GM21360 (cell line): Measurements from ENCODE around the gene RHOA.
"Not testable (repeated sequence)": the region's sequence is repeated elsewhere in the genome, so short reads cannot be mapped to it uniquely, and the experiment has no call there.

Experiments used
- ATAC-seq: cut with Tn5 transposase; IDR thresholded peaks from one replicate; pipeline ENCODE4 v1.9.1; 2021; ENCODE audit warnings: mild to moderate bottlenecking, moderate library complexity; ENCODE audit not compliant: unreplicated experiment

RHOA gene

DNA sequence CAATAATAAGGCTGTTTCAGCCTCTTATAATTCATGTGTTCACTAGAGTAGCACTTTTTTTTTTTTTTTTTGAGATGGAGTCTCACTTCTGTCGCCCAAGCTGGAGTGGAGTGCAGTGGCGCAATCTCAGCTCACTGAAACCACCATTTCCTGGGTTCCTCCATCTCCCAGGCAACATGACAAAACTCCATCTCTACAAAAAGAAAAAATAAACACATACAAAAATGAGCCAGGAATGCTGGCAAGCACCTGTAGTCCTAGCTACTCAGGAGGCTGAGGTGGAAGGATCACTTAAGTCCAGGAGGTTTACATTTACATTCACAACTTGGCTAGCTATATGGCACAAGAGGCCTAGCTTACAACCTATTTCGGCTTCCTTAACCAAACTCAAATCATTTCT lies 78.7 kb downstream of the RHOA start:
- ATAC-seq = no peak

DNA sequence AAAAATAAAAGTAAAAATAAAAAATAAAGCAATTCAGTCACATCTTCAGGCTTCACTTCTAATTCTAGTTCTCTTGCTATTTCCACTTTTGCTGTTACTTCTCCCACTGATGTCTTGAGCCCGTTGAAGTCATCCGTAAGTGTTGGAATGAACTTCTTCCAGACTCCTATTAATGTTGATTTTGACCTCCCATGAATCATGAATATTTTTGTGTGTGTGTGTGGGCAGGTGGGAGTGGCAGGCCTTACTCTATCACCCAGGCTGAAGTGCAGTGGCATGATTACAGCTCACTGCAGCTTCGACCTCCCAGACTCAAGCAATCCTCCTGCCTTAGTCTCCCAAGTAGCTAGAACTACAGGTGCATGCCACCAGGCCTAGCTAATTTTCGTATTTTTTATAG lies 82.6 kb downstream of the RHOA start:
- ATAC-seq = no peak

- not testable (repeated sequence) for ATAC-seq
These were observed 83.4 kb downstream of the RHOA start for GRCh38 chr3:49328350-49328749.

DNA sequence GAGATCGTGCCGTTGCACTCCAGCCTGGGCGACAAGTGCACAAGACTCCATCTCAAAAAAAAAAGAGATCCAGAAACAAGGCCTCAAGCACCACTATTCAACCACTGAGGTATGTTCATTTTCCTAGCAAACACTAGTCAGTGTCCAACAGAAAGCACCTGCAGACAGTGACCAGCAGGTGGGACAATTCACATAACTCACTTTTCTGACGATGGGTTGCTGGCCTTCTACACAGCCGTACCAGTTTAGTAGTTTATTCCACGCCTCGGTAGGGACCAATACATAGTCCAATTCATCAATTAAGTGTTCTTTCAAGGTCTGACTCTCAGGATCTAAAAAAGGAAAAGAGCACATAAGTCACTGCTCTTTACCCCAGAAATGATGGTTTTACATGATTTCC lies 84.3 kb downstream of the RHOA start:
- ATAC-seq = no peak

- ATAC-seq = no peak
These were observed 87.0 kb downstream of the RHOA start for GRCh38 chr3:49324768-49325167.

DNA sequence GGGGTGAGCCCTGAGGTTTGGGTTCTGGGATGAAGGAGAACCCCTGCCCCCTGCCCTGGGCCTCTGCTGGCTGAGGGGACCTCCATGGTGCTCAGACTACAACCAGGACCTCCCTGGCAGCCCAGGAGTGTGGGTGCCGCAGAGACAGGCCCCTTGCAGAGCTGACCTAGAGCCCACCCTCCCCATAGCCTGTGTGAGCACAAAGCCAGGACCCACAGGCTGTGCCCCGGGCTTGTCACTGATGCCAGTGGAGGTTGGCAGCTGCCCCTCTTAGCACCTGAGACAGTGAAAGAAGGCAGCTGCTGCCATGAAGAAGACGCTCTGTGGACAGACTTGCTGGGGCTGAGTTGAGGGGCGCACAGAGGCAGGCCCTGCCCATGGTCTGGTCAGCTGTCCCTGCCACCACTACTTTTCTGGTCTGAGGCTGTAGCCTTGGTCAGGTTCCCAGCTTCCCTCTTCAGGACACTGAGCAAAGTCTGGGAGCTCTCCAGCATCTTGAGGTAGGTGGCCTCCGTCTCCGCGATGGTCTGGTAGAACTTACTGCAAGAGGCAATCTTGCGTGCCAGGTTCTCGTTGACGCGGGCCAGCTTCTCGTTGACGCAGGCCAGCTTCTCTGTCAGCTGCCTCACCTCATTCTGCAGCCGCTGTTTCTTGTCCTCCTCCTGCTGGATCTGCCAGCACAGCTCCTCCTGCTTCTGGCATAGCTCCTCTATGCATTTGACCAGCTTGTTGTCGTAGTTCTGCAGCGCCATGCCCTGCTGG lies 94.9 kb downstream of the RHOA start:
- ATAC-seq = no peak

GRCh38 chr3:49313896-49314688 lies 97.7 kb downstream of the RHOA start:
- ATAC-seq = no peak

GRCh38 chr3:49311283-49311682 lies 100.5 kb downstream of the RHOA start:
- no peak for ATAC-seq

DNA sequence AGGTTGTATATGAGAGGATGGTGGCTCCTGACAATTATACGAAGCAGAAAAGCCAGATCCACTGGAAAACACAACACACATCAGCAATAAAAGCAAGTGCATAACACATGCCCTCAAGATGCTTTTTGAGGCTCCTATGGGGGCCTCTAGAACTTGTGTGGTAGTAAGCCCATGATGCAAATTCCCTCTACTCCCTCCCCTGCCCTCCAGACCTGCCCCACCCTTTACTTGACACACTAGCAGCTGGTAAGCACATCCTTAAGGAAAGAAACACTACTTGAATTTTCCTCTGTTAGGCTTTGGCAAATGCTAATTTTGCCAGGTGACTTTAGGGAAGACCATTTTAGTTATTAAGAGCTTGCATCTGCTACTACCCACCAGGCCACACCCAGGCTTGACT lies 101.1 kb downstream of the RHOA start:
- no peak for ATAC-seq
